SK-N-SH (cell line): ENCODE data around the gene SLFNL1. TPM values are rescaled to one million over a fixed set of nuclear protein-coding genes. Genes with fewer than 3 reads are reported as not detected.

ENCODE experiments used
- CTCF ChIA-PET: fragments of 300-600, 350-600 bp; formaldehyde crosslinking; extraction: SDS; loops from one replicate; lab custom pipeline; 2021; lab: Yijun Ruan, JAX
- POLR2A ChIA-PET: fragments of 350-600 bp; sonication (Branson Sonifier 250); formaldehyde crosslinking; extraction: SDS; loops from one replicate; lab custom pipeline; 2020; ENCODE audit warnings: antibody characterized with exemption, inconsistent platforms; lab: Yijun Ruan, JAX
- DNase-seq: peaks from one replicate; pipeline ENCODE4 v3.0.0; 2012
- H2AFZ ChIP-seq: fragments of 200-600 bp; sonication (generic); 2 replicates; pipeline ENCODE4 v1.8.1; 2016; ENCODE audit warnings: antibody characterized with exemption, mild to moderate bottlenecking, low read depth
- H3F3A ChIP-seq: fragments of 200-600 bp; sonication (generic); replicated peaks from 2 replicates; pipeline ENCODE3; 2016; ENCODE audit warnings: antibody characterized with exemption, mild to moderate bottlenecking; ENCODE audit not compliant: insufficient read depth
- H3K27ac ChIP-seq, 2 experiments: fragments of 200-500 bp in 1 of 2; fragments of 200-600 bp in 1 of 2; sonication (Bioruptor generic) in 1 of 2; sonication (generic), shearing (Covaris generic) in 1 of 2; 2 replicates each; pipeline versions ENCODE4 v1.5.1 to v1.6.1; 2014 to 2016; ENCODE audit warnings: low read depth in 2 of 2, inconsistent platforms in 1 of 2, low read length in 1 of 2, mild to moderate bottlenecking in 1 of 2, mixed read lengths in 1 of 2
- H3K27me3 ChIP-seq: fragments of 200-600 bp; sonication (generic), shearing (Covaris generic); 2 replicates; pipeline ENCODE4 v1.6.1; 2016; ENCODE audit warnings: mixed run types; ENCODE audit not compliant: insufficient read depth
- H3K36me3 ChIP-seq, 2 experiments: fragments of 200-500 bp in 1 of 2; fragments of 200-600 bp in 1 of 2; sonication (Bioruptor generic) in 1 of 2; sonication (generic) in 1 of 2; replicated peaks in 1 of 2; 2 replicates each; pipeline versions ENCODE3 to v1.5.1; 2014 to 2016; ENCODE audit warnings: low read length in 1 of 2, mild to moderate bottlenecking in 1 of 2; ENCODE audit not compliant: insufficient read depth in 2 of 2, control insufficient read depth in 1 of 2
- H3K4me1 ChIP-seq, 2 experiments: fragments of 200-500 bp in 1 of 2; fragments of 200-600 bp in 1 of 2; sonication (Bioruptor generic) in 1 of 2; sonication (generic), shearing (Covaris generic) in 1 of 2; 2 replicates each; pipeline versions ENCODE4 v1.5.1 to v1.6.1; 2014 to 2016; ENCODE audit warnings: low read depth in 1 of 2, low read length in 1 of 2, mixed run types in 1 of 2; ENCODE audit not compliant: insufficient read depth in 2 of 2, control insufficient read depth in 1 of 2
- H3K4me2 ChIP-seq: fragments of 200-600 bp; sonication (generic), shearing (Covaris generic); 2 replicates; pipeline ENCODE4 v1.6.1; 2017; ENCODE audit warnings: mixed run types
- H3K4me3 ChIP-seq, 2 experiments: fragments of 200-500 bp in 1 of 2; fragments of 200-600 bp in 1 of 2; sonication (Bioruptor generic) in 1 of 2; sonication (generic), shearing (Covaris generic) in 1 of 2; 2 replicates each; pipeline versions ENCODE4 v1.5.1 to v1.8.1; 2014 to 2016; ENCODE audit warnings: low read depth in 2 of 2, inconsistent platforms in 1 of 2, low read length in 1 of 2, mild to moderate bottlenecking in 1 of 2, mixed read lengths in 1 of 2, moderate library complexity in 1 of 2
- H3K79me2 ChIP-seq: fragments of 200-600 bp; sonication (generic); 2 replicates; pipeline ENCODE4 v1.8.1; 2017; ENCODE audit warnings: mild to moderate bottlenecking; ENCODE audit not compliant: insufficient read depth
- H3K9ac ChIP-seq: fragments of 200-600 bp; sonication (generic); 2 replicates; pipeline ENCODE4 v1.6.1; 2017; ENCODE audit warnings: mixed run types
- H3K9me2 ChIP-seq: fragments of 200-600 bp; sonication (generic); 2 replicates; pipeline ENCODE4 v1.6.1; 2017; ENCODE audit warnings: mixed run types
- H3K9me3 ChIP-seq: fragments of 200-600 bp; sonication (generic); 2 replicates; pipeline ENCODE4 v1.6.1; 2017; ENCODE audit warnings: mixed run types, mild to moderate bottlenecking, moderate library complexity
- H4K20me1 ChIP-seq: fragments of 200-600 bp; sonication (generic); 2 replicates; pipeline ENCODE4 v1.6.1; 2017; ENCODE audit warnings: mild to moderate bottlenecking, mixed run types; ENCODE audit not compliant: insufficient read depth
- CHD2 ChIP-seq: fragments of 150-350 bp; IDR thresholded peaks from 2 replicates; pipeline ENCODE4 v1.6.1; 2018; ENCODE audit warnings: low read length; ENCODE audit not compliant: partially characterized antibody
- ELF1 ChIP-seq: IDR thresholded peaks from 2 replicates; pipeline ENCODE4 v1.4.0; 2012
- EP300 ChIP-seq, 2 experiments: IDR thresholded peaks; 2 replicates each; pipeline versions ENCODE4 v1.4.0 to v1.6.1; 2012; ENCODE audit warnings: borderline replicate concordance in 1 of 2, low read depth in 1 of 2, low read length in 1 of 2
- EZH2phosphoT487 ChIP-seq: fragments of 200-600 bp; sonication (generic); IDR thresholded peaks from 2 replicates; pipeline ENCODE4 v1.6.1; 2017; ENCODE audit warnings: low read depth, mixed run types, mild to moderate bottlenecking, antibody characterized with exemption, moderate library complexity, borderline replicate concordance
- FOSL2 ChIP-seq: IDR thresholded peaks from 2 replicates; pipeline ENCODE4 v1.4.0; 2012; ENCODE audit warnings: low read depth, mild to moderate bottlenecking, moderate library complexity, borderline replicate concordance
- FOXM1 ChIP-seq: IDR thresholded peaks from 2 replicates; pipeline ENCODE4 v1.4.0; 2012; ENCODE audit warnings: low read depth, mild to moderate bottlenecking
- GABPA ChIP-seq: IDR thresholded peaks from 2 replicates; pipeline ENCODE4 v1.4.0; 2012; ENCODE audit warnings: low read depth, mild to moderate bottlenecking
- JUND ChIP-seq: IDR thresholded peaks from 2 replicates; pipeline ENCODE4 v1.4.0; 2012
- MEF2A ChIP-seq: IDR thresholded peaks from 2 replicates; pipeline ENCODE4 v1.4.0; 2012; ENCODE audit warnings: low read depth, borderline replicate concordance
- NFIC ChIP-seq: IDR thresholded peaks from 2 replicates; pipeline ENCODE4 v1.4.0; 2012; ENCODE audit warnings: borderline replicate concordance
- NRF1 ChIP-seq: IDR thresholded peaks from 2 replicates; pipeline ENCODE4 v1.6.1; 2012; ENCODE audit warnings: low read depth, mild to moderate bottlenecking, low read length
- RCOR1 ChIP-seq: fragments of 150-350 bp; IDR thresholded peaks from 2 replicates; pipeline ENCODE4 v1.6.1; 2017; ENCODE audit warnings: antibody characterized with exemption, low read length
- SIN3A ChIP-seq: IDR thresholded peaks from 2 replicates; pipeline ENCODE4 v1.6.1; 2012; ENCODE audit warnings: low read depth, mild to moderate bottlenecking, low read length, moderate library complexity, borderline replicate concordance
- TCF12 ChIP-seq: IDR thresholded peaks from 2 replicates; pipeline ENCODE4 v1.4.0; 2012
- WGBS: methylation state at CpG from one replicate; pipeline ENCODE4 v1.1.6; 2017; ENCODE audit warnings: low lambda C conversion rate; 5-methylcytosine and 5-hydroxymethylcytosine counted together
- polyA plus RNA-seq, 3 experiments: library from polyadenylated mRNA; depleted of rRNA; stranded (reverse); fragments of >200 nt; gene quantifications; 2 replicates each; pipeline ENCODE4 v1.2.3, GENCODE V29; 2012
- TF ChIP-seq, protein P1 (sequence below): fragments of 150-350 bp; IDR thresholded peaks from 2 replicates; pipeline ENCODE4 v1.6.1; 2016; ENCODE audit warnings: mild to moderate bottlenecking, low read depth, low read length
- TF ChIP-seq, protein P2 (sequence below): fragments of 150-350 bp; IDR thresholded peaks from 2 replicates; pipeline ENCODE4 v1.6.1; 2017; ENCODE audit warnings: antibody characterized with exemption, low read length, low read depth, borderline replicate concordance
- TF ChIP-seq, protein P3 (sequence below): IDR thresholded peaks from 2 replicates; pipeline ENCODE4 v1.4.0; 2012; ENCODE audit warnings: low read depth, borderline replicate concordance
- TF ChIP-seq, protein P4 (sequence below): IDR thresholded peaks from 2 replicates; pipeline ENCODE4 v1.4.0; 2012; ENCODE audit warnings: low read depth
- TF ChIP-seq, protein P5 (sequence below): IDR thresholded peaks from 2 replicates; pipeline ENCODE4 v1.4.0; 2012; ENCODE audit warnings: low read depth, borderline replicate concordance

SLFNL1 gene
- polyA plus RNA-seq, 1 of the 3 experiments (the other 2 are of a cell fraction), result 0.26 TPM

DNA sequence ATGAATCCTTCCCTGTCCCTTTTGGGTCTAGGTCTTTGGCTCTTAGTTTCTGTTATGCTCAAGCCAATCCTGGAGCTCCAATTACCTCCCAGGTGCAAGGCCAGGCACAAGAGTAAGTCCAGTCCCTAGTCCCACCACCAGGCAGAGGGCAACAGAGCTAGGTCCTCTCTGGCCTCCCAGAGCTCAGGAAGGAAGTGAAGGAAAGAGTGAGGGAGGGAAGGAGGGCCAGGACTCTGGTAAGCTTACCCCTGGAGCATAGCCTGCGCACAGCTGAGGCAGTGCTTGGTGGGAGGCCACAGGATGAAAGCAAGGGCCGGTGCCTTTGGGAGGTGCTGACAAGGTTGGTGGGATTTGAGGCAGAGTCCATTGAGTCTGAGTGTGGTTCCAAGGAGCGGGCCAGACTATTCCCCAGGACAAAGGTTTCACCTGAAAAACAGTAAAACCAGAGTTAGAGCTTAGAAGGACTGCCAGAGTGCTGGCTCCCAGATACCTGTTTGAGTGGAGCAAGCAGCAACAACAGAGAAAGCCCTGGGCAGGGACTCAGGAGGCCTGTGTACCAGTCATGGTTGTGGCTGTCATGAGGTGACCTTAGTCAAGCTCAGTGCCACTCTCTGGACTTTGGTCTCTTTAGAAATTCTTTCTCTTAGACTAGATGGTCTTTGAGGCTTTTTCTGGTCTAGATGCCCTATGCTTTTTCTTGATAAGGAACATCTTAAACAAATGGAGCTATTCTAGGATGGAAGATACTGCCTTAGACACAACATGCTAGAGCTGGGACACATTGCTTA, 15.8 kb upstream of the SLFNL1 start:
- no peaks in the 10 kb centered on the region for H3K27me3 ChIP-seq
- no peak overlapping the region for H3K4me2 ChIP-seq
- TF ChIP-seq MEF2A (no peak), EZH2phosphoT487 (no peak), CHD2 (no peak), NFIC (no peak), SIN3A (no peak), ELF1 (no peak), FOXM1 (no peak), EP300 (IDR thresholded peaks at IDR 0.05; ENCODE audit: borderline replicate concordance in 1 of 2, low read depth in 1 of 2, low read length in 1 of 2) (no peak), JUND (no peak), NRF1 (no peak), RCOR1 (no peak), TCF12 (no peak), GABPA (no peak), FOSL2 (no peak)
- TF ChIP-seq, protein P1, sequence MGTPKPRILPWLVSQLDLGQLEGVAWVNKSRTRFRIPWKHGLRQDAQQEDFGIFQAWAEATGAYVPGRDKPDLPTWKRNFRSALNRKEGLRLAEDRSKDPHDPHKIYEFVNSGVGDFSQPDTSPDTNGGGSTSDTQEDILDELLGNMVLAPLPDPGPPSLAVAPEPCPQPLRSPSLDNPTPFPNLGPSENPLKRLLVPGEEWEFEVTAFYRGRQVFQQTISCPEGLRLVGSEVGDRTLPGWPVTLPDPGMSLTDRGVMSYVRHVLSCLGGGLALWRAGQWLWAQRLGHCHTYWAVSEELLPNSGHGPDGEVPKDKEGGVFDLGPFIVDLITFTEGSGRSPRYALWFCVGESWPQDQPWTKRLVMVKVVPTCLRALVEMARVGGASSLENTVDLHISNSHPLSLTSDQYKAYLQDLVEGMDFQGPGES, result no peak
- TF ChIP-seq, protein P2, sequence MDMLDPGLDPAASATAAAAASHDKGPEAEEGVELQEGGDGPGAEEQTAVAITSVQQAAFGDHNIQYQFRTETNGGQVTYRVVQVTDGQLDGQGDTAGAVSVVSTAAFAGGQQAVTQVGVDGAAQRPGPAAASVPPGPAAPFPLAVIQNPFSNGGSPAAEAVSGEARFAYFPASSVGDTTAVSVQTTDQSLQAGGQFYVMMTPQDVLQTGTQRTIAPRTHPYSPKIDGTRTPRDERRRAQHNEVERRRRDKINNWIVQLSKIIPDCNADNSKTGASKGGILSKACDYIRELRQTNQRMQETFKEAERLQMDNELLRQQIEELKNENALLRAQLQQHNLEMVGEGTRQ, result no peak
- TF ChIP-seq, protein P3, sequence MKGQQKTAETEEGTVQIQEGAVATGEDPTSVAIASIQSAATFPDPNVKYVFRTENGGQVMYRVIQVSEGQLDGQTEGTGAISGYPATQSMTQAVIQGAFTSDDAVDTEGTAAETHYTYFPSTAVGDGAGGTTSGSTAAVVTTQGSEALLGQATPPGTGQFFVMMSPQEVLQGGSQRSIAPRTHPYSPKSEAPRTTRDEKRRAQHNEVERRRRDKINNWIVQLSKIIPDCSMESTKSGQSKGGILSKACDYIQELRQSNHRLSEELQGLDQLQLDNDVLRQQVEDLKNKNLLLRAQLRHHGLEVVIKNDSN, result no peak
- TF ChIP-seq, protein P4, sequence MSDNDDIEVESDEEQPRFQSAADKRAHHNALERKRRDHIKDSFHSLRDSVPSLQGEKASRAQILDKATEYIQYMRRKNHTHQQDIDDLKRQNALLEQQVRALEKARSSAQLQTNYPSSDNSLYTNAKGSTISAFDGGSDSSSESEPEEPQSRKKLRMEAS, result no peak
- TF ChIP-seq, protein P5, sequence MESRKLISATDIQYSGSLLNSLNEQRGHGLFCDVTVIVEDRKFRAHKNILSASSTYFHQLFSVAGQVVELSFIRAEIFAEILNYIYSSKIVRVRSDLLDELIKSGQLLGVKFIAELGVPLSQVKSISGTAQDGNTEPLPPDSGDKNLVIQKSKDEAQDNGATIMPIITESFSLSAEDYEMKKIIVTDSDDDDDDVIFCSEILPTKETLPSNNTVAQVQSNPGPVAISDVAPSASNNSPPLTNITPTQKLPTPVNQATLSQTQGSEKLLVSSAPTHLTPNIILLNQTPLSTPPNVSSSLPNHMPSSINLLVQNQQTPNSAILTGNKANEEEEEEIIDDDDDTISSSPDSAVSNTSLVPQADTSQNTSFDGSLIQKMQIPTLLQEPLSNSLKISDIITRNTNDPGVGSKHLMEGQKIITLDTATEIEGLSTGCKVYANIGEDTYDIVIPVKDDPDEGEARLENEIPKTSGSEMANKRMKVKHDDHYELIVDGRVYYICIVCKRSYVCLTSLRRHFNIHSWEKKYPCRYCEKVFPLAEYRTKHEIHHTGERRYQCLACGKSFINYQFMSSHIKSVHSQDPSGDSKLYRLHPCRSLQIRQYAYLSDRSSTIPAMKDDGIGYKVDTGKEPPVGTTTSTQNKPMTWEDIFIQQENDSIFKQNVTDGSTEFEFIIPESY, result no peak
- no peak overlapping the region for H3K27ac ChIP-seq
- H2AFZ ChIP-seq, result no peak overlapping the region
- no peak overlapping the region for H3K9ac ChIP-seq
- H3K79me2 ChIP-seq, result no peaks in the 10 kb centered on the region
- no peaks in the 10 kb centered on the region for H4K20me1 ChIP-seq
- ChIA-PET POLR2A (interaction anchor here (0.7 kb wide), 1 partner anchor 83 kb away, joined by 3 read pairs; no protein-coding TSS in a partner anchor), CTCF (interaction anchor here (0.6 to 3.4 kb wide), 5 partner anchors 12 to 245 kb away, joined by 3 to 12 read pairs (median 4); no protein-coding TSS in a partner anchor)
- no peak overlapping the region for H3K4me3 ChIP-seq
- H3K36me3 ChIP-seq, result peaks cover 38 to 63% of the 10 kb centered on the region in 2 experiments
- no peaks in the 10 kb centered on the region for H3K9me2 ChIP-seq
- DNase-seq, result no peak
- 91% methylated on average over 3 of the region's 3 CpGs for WGBS
- H3K9me3 ChIP-seq, result no peaks in the 10 kb centered on the region
- H3K4me1 ChIP-seq, result no peaks in the 10 kb centered on the region
- peaks cover 4% of the 10 kb centered on the region for H3F3A ChIP-seq
